Measurements from ENCODE around the gene LRRC72. TPM values are rescaled to one million over a fixed set of nuclear protein-coding genes. Genes with fewer than 3 reads are reported as not detected.

LRRC72 gene
- total and polyA plus RNA-seq, 4 donors: not detected

DNA sequence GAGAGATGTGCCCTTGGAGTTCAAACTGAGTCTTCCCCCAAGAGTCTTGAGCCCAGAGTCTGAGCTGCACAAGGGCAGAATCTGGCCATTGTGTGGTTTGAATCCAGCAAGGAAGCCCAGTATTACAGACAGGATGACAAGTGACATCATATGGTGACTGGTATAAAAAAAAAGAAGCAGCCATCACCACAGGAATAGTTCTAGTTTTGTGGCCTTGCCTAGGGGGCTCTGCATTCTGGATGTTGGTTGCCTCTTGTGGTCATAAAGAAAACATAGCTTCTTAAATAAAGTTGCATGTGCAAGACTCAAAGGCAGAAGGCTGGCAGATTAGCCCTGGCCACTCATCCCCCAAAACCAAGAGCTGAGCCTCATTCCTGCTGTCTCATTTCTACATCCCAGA, 16.8 kb upstream of the LRRC72 start:
- Histone ChIP-seq H3K36me3 (ENCODE audit: control insufficient read depth in 4 of 4, insufficient read depth in 4 of 4, low read length in 4 of 4) (no peaks in the 10 kb centered on the region), H3K4me3 (no peak overlapping the region), H3K27ac (ENCODE audit: low read depth in 1 of 2, low read length in 1 of 2) (no peak overlapping the region), H3K9ac (ENCODE audit: insufficient read depth in 1 of 2, low read length in 2 of 2) (no peak overlapping the region), H3K9me3 (ENCODE audit: control insufficient read depth in 4 of 4, insufficient read depth in 3 of 4, low read length in 3 of 4) (peaks cover 0 to 4% (median 0%) of the 10 kb centered on the region in 4 donors), H3K4me1 (ENCODE audit: control insufficient read depth in 5 of 5, insufficient read depth in 5 of 5, low read length in 5 of 5) (peaks cover 0 to 5% (median 0%) of the 10 kb centered on the region in 5 donors), H3K27me3 (ENCODE audit: control insufficient read depth in 3 of 3, insufficient read depth in 3 of 3, low read length in 2 of 3) (no peaks in the 10 kb centered on the region)
- no peak for DNase-seq
- TF ChIP-seq, protein P1, sequence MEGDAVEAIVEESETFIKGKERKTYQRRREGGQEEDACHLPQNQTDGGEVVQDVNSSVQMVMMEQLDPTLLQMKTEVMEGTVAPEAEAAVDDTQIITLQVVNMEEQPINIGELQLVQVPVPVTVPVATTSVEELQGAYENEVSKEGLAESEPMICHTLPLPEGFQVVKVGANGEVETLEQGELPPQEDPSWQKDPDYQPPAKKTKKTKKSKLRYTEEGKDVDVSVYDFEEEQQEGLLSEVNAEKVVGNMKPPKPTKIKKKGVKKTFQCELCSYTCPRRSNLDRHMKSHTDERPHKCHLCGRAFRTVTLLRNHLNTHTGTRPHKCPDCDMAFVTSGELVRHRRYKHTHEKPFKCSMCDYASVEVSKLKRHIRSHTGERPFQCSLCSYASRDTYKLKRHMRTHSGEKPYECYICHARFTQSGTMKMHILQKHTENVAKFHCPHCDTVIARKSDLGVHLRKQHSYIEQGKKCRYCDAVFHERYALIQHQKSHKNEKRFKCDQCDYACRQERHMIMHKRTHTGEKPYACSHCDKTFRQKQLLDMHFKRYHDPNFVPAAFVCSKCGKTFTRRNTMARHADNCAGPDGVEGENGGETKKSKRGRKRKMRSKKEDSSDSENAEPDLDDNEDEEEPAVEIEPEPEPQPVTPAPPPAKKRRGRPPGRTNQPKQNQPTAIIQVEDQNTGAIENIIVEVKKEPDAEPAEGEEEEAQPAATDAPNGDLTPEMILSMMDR (IDR thresholded peaks at IDR 0.05; ENCODE audit: control extremely low read depth, extremely low read depth): no peak
- ATAC-seq (ENCODE audit: insufficient read depth, low FRiP score): no peak

DNA sequence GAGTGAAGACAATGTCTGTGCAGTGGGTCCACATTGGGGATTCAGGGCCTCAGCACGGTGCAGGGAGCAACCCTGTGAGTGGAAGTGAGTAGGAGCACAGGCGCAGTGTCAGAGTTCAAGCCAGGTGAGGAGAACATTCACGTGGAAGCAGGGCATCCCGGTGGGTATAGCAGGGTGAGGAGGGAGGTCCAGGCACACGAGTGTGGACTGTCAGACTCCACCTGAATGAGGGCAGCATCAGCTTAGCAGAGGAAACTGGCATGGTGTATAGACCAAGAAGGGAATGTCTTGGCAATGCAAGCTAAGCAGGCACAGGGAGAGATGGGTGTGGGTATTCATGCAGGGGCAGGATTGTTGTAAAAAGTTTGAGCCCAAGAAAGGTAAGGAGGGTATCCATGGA, 15.3 kb upstream of the LRRC72 start:
- H3K27ac ChIP-seq (ENCODE audit: low read depth in 1 of 2, low read length in 1 of 2): no peak overlapping the region
- no peak overlapping the region for H3K9ac ChIP-seq (ENCODE audit: insufficient read depth in 1 of 2, low read length in 2 of 2)
- no peaks in the 10 kb centered on the region for H3K36me3 ChIP-seq (ENCODE audit: control insufficient read depth in 4 of 4, insufficient read depth in 4 of 4, low read length in 4 of 4)
- H3K4me3 ChIP-seq: no peak overlapping the region
- 88 to 93% methylated on average over 5 of the region's 5 CpGs for WGBS, 2 donors
- no peaks in the 10 kb centered on the region for H3K27me3 ChIP-seq (ENCODE audit: control insufficient read depth in 3 of 3, insufficient read depth in 3 of 3, low read length in 2 of 3)
- no peak for ATAC-seq (ENCODE audit: insufficient read depth, low FRiP score)
- DNase-seq: no peak
- H3K4me1 ChIP-seq (ENCODE audit: control insufficient read depth in 5 of 5, insufficient read depth in 5 of 5, low read length in 5 of 5): peaks cover 0 to 5% (median 0%) of the 10 kb centered on the region in 5 donors
- TF ChIP-seq, protein P1 (IDR thresholded peaks at IDR 0.05; ENCODE audit: control extremely low read depth, extremely low read depth): no peak
- H3K9me3 ChIP-seq (ENCODE audit: control insufficient read depth in 4 of 4, insufficient read depth in 3 of 4, low read length in 3 of 4): peaks cover 0 to 4% (median 0%) of the 10 kb centered on the region in 4 donors

DNA sequence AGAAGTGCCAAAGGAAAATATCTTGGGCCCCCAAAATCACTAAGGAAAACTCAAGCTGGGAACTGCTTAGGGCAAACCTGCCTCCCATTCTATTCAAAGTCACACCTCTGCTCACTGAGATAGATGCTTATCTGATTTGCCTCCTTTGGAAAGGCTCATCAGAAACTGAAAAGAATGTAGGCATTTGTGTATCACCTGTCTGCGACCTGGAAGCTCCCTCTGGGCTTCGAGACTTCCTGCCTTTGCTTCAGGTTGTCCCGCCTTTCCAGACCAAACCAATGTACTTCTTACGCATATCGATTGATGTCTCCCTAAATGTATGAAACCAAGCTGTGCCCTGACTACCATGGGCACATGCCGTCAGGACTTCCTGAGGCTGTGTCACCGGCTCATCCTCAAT, 14.5 kb upstream of the LRRC72 start:
- no peaks in the 10 kb centered on the region for H3K36me3 ChIP-seq (ENCODE audit: control insufficient read depth in 4 of 4, insufficient read depth in 4 of 4, low read length in 4 of 4)
- peaks cover 0 to 5% (median 0%) of the 10 kb centered on the region in 5 donors for H3K4me1 ChIP-seq (ENCODE audit: control insufficient read depth in 5 of 5, insufficient read depth in 5 of 5, low read length in 5 of 5)
- no peak overlapping the region for H3K9ac ChIP-seq (ENCODE audit: insufficient read depth in 1 of 2, low read length in 2 of 2)
- no peaks in the 10 kb centered on the region for H3K27me3 ChIP-seq (ENCODE audit: control insufficient read depth in 3 of 3, insufficient read depth in 3 of 3, low read length in 2 of 3)
- WGBS, 2 donors: 93 to 94% methylated on average over 7 of the region's 7 CpGs
- no peak overlapping the region for H3K27ac ChIP-seq (ENCODE audit: low read depth in 1 of 2, low read length in 1 of 2)
- DNase-seq (no peak), ATAC-seq (ENCODE audit: insufficient read depth, low FRiP score) (no peak)
- H3K4me3 ChIP-seq: no peak overlapping the region
- peaks cover 0 to 4% (median 0%) of the 10 kb centered on the region in 4 donors for H3K9me3 ChIP-seq (ENCODE audit: control insufficient read depth in 4 of 4, insufficient read depth in 3 of 4, low read length in 3 of 4)
- TF ChIP-seq, protein P1 (IDR thresholded peaks at IDR 0.05; ENCODE audit: control extremely low read depth, extremely low read depth): no peak

DNA sequence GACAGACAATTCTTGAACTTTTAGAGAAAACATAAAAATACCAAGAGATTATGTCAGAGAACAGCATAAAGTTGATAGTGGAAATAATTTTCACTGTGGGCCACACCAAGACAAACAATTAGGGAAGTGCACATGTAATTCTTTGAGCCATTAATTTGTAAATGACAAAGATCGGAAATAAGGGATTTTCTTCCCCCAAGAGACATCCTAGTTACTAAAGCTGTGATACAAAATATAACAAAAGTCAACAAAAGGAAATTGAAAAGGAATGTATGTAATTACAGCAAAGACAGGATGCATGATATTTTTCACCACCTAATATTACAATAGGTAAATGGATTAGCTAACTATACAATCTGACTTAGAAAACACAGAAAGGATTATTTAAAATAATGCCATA, 12.4 kb upstream of the LRRC72 start:
- ATAC-seq (ENCODE audit: insufficient read depth, low FRiP score) (no peak), DNase-seq (no peak)
- no peaks in the 10 kb centered on the region for H3K36me3 ChIP-seq (ENCODE audit: control insufficient read depth in 4 of 4, insufficient read depth in 4 of 4, low read length in 4 of 4)
- peaks cover 0 to 5% (median 0%) of the 10 kb centered on the region in 5 donors for H3K4me1 ChIP-seq (ENCODE audit: control insufficient read depth in 5 of 5, insufficient read depth in 5 of 5, low read length in 5 of 5)
- peaks cover 0 to 4% (median 0%) of the 10 kb centered on the region in 4 donors for H3K9me3 ChIP-seq (ENCODE audit: control insufficient read depth in 4 of 4, insufficient read depth in 3 of 4, low read length in 3 of 4)
- no peak overlapping the region for H3K27ac ChIP-seq (ENCODE audit: low read depth in 1 of 2, low read length in 1 of 2)
- H3K4me3 ChIP-seq: no peak overlapping the region
- TF ChIP-seq, protein P1 (IDR thresholded peaks at IDR 0.05; ENCODE audit: control extremely low read depth, extremely low read depth): no peak
- no peak overlapping the region for H3K9ac ChIP-seq (ENCODE audit: insufficient read depth in 1 of 2, low read length in 2 of 2)
- H3K27me3 ChIP-seq (ENCODE audit: control insufficient read depth in 3 of 3, insufficient read depth in 3 of 3, low read length in 2 of 3): no peaks in the 10 kb centered on the region
- WGBS, 2 donors: 82 to 83% methylated on average over 1 of the region's 1 CpG

All from lung (tissue), 12 donors.